Stimulated activated naive CD4-positive, alpha-beta T cell (primary cell): ENCODE results near the gene ALPL.

Experiments
- DNase-seq, 6 experiments: peaks; one replicate each; lab custom pipeline; 2025; lab: John Stamatoyannopoulos, UW

Gene ALPL

GRCh38 chr1:21576031-21576797 is 67.0 kb downstream of the ALPL start:
- DNase-seq: no peak

DNA sequence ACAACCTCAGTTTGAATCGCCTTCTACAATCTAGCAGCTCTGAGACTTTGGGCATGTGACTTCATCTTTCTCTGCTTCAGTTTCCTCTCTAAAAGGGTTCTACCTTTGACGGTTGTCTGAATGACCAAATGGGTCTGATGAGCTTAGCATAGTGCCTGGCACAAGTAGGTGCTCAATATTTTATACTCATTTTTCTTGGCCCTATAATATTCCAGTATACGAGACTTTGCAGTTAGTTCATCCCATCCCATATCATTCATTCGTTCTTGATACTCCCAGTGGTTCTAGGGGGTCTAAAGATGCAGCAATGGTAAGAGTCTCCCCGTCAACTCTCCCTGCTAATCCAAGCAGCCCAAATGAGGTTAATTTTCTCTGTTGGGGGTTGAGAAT is 67.6 kb downstream of the ALPL start:
- DNase-seq: no peak

GRCh38 chr1:21577324-21577723 is 68.1 kb downstream of the ALPL start:
- DNase-seq: no peak

DNA sequence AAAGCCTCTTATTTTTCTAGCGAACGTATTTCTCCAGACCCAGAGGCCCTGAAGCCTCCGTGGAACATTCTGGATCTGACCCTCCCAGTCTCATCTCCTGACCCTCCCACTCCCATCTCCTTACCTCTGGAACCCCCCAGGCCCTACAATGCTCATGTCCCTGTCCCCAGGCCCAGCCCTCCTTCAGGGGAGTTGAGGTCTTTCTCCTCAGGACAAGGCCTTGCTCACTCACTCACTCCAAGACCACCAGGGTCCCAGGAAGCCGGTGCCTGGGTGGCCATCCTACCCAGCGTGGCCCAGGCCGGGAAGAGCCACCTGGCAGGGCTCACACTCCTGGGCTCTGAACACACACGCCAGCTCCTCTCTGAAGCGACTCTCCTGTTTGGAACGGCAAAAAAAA is 68.7 kb downstream of the ALPL start:
- DNase-seq: no peak

DNA sequence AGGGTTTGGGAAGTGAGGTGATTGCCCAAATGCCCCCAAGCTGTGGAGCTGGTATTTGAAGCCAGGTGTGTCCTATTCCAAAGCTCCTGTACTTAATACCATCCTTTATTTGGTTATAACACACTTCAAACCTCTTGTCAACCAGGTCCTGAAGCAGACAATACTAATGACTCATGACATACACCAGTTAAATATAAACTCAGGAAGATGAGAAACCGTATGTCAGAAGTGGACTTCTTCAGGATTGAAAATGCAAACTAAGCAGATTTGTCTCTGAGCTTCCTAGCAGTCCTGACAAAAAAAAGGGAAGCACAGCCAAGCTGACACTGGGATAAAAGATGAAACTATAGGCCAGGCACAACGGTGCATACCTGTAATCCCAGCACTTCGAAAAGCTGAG is 70.6 kb downstream of the ALPL start:
- no peak for DNase-seq

DNA sequence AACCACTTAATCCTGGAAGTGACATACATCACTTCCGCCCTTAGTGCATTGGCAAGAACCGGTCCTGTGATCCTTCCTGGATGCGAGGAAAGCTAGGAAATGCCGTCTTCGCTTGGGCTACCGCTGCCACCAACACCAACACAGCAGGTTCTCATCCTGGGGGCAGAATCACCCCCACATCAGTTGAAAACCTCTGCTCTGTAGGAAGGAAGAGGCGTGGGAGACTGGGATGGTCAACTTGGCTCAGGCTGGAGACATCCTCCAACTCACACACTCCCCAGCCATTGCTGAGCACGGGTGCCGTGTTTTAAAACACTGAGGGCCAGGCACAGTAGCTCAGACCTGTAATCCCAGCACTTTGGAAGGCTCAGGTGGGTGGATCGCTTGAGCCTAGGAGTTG is 74.9 kb downstream of the ALPL start:
- no peak for DNase-seq

DNA sequence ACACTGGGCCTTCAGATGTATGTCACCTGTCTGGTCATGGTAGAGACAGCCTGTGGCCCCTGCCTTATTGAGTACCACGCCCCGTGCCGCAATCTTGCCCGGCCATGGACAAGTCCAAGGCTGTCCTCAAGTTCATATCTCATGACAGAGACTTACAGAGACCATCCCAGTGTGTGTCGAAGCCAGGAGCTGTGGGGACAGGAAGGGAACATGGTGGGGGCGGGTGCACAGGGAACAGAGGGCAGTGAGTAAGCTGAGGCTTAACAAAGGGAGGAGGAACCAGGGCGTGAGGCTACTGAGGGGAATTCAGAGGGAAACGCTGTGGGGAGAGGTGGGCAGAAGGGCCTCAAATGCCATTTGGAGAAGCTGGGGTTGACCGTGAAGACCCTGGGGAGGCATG is 75.8 kb downstream of the ALPL start:
- DNase-seq: no peak

- no peak for DNase-seq
These were observed 77.0 kb downstream of the ALPL start for GRCh38 chr1:21586222-21586621.

- DNase-seq: no peak
These were observed 77.8 kb downstream of the ALPL start for GRCh38 chr1:21586846-21587601.

GRCh38 chr1:21587602-21587953 is 78.4 kb downstream of the ALPL start:
- no peak for DNase-seq

DNA sequence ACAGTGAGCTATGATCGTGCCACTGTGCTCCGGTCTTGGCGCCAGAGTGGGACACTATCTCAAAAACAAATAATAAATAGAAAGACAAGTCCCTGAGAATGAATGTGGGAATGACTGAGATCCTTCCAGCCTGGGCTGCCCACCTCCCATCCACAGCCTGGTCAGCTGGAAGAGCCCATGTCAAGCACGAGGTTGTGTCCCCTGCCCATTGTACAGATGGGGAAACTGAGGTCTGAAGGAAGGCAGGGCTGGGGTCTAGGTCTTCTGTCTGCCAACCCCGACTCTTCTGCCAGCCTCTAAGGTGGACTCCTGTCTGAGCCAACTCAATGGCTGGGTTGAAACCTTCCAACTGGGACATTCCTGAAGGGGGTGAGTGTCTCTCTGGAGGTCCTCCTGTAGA is 80.4 kb downstream of the ALPL start:
- DNase-seq: no peak

GRCh38 chr1:21590126-21590880 is 81.1 kb downstream of the ALPL start:
- DNase-seq: no peak

DNA sequence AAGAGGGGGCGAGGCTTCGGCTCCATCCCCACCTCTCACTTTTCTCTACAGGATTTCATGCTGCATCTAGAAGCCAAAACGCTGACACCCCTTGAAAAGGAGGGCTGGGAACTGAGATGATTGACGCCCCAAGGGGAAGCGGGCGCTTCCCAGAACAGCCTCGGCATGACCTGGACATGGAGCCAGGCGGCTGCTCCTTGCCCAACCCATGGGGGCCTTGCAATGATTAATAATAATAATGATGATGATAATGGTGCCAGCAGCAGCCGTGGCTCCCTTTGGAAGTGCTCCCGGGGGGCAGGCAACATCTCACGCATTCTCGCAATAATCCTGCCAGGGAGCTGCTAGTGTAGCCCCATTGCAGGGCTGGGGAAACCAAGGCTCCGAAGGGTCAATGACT is 81.7 kb downstream of the ALPL start:
- DNase-seq: no peak

DNA sequence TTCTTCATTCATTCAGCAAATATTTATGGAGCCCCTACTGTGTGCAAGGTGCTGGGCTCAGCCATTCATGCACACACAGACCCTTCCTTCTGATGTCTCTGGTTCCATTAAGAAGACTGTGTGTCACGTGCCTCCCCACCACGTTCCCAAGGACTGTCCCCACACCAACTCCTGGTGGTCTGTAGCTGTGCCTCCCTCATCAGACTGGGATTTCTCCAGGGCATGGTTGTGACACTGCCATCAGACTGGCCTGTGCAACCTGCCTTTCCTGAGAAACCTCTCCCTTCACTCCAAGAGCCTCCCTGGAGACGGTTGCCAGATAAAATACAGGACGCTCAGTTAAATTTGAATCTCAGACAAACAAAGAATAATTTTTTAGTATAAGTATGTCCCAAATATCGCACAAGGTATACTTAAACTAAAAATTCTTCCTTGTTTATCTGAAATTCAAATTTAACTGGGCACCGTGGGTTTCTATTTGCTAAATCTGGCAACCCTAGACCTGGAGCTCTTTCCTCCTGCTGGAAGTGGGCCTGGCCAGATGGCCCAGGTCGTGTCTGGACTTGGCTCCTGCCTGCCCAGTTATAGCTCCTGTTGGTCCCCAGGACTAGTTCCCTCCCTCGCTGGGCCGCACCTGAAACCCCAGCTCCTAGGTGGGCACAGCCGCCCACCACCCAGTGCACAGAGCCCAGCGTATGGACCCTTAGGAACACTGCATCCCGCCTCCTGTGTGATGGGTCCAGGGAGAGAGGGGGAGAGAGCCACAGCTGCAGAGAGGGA is 83.1 kb downstream of the ALPL start:
- no peak for DNase-seq

GRCh38 chr1:21593231-21593630 is 84.0 kb downstream of the ALPL start:
- DNase-seq: no peak

DNA sequence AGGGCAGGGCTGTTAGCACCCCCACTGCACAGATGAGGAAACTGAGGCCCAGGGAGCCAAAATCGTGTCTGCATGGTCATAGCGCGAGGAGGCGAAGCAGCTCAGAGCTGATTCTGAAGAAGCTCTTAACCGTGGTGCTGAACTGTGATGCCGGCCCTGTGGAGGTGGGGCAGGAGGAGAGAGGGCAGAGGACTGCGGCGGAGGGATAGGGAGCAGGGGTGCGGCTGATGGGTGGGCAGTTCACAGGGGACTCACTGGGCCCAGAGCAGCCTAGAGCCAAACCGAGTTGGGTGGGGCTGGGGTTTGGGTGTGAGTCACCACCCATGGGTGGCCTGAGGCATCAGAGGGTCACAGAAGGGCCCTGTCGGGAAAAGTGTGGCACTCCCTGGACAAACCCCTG is 85.3 kb downstream of the ALPL start:
- no peak for DNase-seq

DNA sequence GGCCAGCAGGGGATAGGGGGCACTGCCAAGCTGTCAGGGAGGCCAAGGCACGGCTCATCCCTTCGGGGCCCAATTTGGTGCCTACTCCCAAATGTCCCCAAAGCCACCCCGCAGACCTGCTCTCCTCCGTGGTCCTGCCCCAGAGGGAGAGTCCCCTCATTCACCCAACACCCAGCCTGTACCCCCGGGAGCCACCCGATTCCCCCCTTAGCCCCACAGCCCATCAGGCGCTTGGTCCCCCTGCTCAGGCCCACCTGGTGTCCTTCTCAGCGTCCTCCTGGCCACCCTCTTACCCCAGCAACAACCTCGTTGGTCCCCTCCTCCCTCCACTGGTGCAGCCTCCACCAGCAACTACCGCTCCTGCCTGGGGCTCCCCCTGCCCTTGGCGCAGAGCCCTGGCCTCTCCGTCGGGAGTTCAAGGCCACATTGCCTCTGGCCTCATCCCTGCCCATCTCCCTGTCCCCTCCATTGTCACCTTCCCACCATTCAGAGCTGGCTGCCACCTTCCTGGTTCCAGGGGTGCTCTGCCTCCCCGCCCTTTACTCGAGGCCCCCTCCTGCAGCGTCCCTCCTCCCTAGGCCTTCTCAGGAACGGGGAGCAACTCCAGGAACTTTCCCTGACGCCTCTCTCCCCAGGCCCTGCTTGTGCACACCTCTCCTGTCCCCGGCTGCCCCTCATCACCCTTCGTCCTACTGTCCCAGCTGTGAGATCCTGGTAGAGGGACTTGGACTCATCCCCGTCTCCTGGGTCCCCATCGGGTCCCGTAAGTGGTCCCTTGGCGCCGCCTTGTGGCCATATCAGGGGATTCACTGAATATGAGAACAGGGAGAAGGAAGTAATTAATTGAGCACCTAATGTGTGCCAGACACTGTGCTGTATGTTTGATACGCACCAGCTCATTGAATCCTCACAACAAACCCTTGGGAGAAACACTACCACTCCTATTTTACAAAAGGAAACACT is 86.0 kb downstream of the ALPL start:
- peak in 1 of 6 experiments; percentile 21 for DNase-seq

GRCh38 chr1:21596174-21596573 is 87.0 kb downstream of the ALPL start:
- no peak for DNase-seq

GRCh38 chr1:21596628-21597027 is 87.4 kb downstream of the ALPL start:
- DNase-seq: no peak

GRCh38 chr1:21597753-21598152 is 88.5 kb downstream of the ALPL start:
- no peak for DNase-seq

DNA sequence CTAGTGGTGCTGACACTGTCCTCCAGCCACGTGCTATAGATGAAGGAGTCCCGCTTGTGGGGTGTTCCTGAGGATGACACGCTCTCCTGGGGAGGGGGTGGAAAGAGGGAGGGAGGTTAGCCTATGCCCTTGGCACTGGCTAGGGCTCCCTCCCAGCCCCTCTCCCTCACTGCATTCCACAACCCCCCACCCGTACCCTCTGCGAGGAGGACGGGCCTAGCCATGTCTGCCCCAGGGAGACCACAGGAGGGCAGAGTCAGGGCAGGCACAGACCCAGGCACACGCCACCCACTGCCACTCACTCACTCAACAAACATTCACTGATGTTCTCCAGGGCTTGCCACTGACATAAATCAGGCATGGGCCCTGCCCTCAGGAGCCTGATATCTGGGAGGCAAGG is 89.2 kb downstream of the ALPL start:
- no peak for DNase-seq
